Activated CD8-positive, alpha-beta memory T cell treated with anti-CD3 and anti-CD28 coated beads for 4 hours (primary cell): ENCODE data around the gene XRN1.
A peak's percentile ranks its signal among the peaks of the same experiment; 100 is the strongest.

Source experiments
- DNase-seq, 2 donors: peaks; one replicate each; pipeline ENCODE4 v3.0.0-alpha.2; 2020; ENCODE audit warnings: low read depth in 2 of 2

The XRN1 gene

GRCh38 chr3:142272200-142272891 lies 175.5 kb downstream of the XRN1 start:
- no peak for DNase-seq

DNA sequence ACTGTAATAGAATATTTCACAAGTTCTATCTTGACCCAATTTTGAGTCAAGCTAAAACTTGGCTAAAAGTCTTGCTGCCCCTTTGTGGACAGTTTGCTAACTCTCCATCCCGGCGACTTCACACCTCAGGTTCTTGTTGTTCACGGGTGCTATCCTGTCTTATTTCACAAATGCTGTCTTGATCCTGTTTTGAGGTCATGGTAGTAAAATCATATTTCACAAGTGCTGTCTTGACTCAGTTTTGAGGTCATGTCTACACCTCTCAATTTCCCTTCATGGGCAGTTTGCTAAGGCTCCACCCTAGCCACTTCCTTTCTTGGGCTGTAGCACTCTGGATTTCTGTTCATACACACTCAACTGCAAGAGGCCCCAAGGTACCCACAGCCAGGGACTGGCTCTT lies 177.4 kb downstream of the XRN1 start:
- peak; percentile 11 to 14 for DNase-seq

GRCh38 chr3:142269767-142270166 lies 178.1 kb downstream of the XRN1 start:
- DNase-seq: no peak

DNA sequence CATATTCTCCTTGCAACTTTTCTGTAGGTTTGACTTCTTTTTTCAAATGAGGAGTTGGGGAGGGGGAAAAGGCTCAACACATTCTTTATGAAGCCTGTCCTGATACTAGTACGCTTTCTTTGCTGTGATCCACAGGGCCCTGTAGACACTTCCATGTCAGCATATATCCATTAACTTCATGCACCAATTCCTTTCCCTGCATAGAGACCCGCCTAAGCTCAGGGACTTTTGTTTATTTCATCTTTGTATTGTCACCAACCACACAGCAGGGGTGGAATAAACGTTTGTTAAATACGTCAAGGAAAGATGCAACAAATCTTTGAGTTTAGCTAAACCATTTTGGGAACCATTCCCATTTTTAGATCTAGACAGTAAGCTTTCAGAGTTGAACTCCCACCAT lies 179.4 kb downstream of the XRN1 start:
- no peak for DNase-seq

DNA sequence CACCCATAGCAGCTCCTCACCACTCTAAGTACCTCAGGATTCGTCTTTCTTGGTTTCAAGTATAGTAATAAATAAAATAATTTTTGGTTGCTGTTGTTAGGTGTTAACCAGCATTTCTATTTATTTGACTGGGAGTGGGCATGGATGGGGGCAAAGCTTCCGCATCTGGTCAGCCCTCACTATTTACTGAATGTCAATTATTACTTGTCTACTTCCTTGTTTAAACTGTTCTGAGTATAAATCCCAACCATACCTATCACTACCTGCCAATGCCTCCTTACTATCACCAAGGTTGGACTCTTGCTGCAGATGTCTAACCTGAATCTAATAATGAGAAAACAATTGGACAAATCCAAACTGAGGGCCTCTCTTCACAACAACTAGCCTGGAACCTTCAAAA lies 180.6 kb downstream of the XRN1 start:
- no peak for DNase-seq

- no peak for DNase-seq
Measured at GRCh38 chr3:142263112-142263511, 184.7 kb downstream of the XRN1 start.

DNA sequence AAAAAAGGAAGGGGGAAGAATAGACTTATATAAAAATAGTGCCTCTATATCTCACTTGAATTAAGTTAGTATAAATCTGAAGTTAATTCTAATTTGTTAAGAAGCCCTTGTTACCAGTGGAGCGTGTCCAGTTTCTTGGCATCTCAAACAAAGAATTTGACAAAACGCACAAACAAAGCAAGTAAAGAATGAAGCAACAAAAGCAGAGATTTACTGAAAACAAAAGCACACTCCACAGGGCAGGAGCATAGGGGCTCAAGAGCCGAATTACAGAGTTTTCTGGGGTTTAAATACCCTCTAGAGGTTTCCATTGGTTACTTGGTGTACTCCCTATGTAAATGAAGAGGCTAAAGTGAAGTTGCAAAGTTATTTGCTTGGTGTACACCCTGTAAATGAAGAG lies 188.5 kb downstream of the XRN1 start:
- DNase-seq: no peak

- no peak for DNase-seq
Measured at GRCh38 chr3:142256712-142257333, 191.0 kb downstream of the XRN1 start.
